ENCODE data around the gene FSD2. TPM values are rescaled to one million over a fixed set of nuclear protein-coding genes. Genes with fewer than 3 reads are reported as not detected.

FSD2 gene
- total RNA-seq, 1 donor from 2014 or later = not detected

DNA sequence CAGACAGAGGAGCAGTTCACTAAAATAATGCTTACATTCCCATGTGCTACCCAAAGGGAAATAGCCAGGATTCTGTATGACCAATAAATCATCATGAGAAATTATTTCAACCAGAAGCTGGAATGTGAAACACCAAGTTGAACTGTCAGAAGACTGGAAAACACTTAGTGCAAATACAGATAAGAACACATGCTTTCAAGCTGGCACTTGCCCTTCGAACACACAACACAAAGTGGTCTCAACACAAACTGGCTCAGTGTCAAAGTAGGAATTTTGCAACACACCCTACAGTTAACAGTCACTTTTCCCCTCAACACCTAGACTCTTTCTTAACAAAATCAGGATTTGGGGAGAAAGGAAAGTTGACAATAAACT, 1.3 kb downstream of the FSD2 start:
- no peak for TF ChIP-seq CTCF (conservative IDR thresholded peaks at IDR 0.05)
- no peak overlapping the region for H3K27ac Mint-ChIP-seq
- peaks cover 30% of the 10 kb centered on the region for H3K27me3 Mint-ChIP-seq
- H3K4me3 Mint-ChIP-seq = no peak overlapping the region
- no peaks in the 10 kb centered on the region for H3K9me3 Mint-ChIP-seq
- H3K36me3 Mint-ChIP-seq = no peaks in the 10 kb centered on the region
- DNase-seq (ENCODE audit: extremely low spot score, unreplicated experiment) = no peak
- peaks cover 12% of the 10 kb centered on the region for H3K4me1 Mint-ChIP-seq (ENCODE audit: unreplicated experiment)

DNA sequence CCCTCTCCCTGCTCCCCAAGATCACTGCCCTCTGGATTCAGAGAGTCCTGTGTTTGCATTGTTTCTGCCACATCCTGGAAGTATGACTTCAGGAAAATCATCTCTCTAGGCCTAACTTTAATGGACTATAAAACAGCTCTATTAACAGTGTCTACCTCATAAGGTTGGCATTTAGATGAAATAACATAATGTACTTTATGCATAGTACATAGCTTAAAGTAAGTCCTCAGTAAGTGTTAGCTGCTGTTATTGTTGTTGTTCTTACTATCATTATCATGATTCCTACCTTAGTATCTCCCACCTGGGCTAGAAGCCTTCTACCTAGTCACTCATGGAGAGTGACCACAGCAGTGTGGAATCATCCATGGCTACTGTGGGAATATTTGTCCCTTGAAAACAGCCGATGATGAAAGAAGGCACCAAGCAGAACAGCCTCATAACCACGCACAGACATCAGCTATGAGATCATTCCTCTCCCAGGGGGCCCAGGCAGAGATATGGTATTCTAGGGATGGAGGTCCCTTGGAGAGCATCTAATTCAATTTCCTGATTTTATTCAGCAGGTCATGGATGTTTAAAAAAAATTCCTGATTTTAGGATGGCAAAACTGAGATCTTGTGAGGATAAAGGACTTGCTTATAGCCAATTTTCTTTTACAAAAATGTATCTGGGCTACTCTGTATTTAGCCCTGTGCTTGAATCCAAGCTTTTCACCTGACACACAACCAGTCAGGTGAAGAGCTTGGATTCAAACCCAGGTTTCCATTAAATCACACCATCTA, 1.9 kb downstream of the FSD2 start:
- DNase-seq (ENCODE audit: extremely low spot score, unreplicated experiment) = no peak
- H3K36me3 Mint-ChIP-seq = no peaks in the 10 kb centered on the region
- H3K4me3 Mint-ChIP-seq = no peak overlapping the region
- no peaks in the 10 kb centered on the region for H3K9me3 Mint-ChIP-seq
- no peak overlapping the region for H3K27ac Mint-ChIP-seq
- peaks cover 8% of the 10 kb centered on the region for H3K4me1 Mint-ChIP-seq (ENCODE audit: unreplicated experiment)
- TF ChIP-seq CTCF (conservative IDR thresholded peaks at IDR 0.05) = no peak
- H3K27me3 Mint-ChIP-seq = peaks cover 35% of the 10 kb centered on the region

GRCh38 chr15:82802497-82802896, 3.4 kb downstream of the FSD2 start:
- TF ChIP-seq CTCF (conservative IDR thresholded peaks at IDR 0.05) = no peak
- no peak for DNase-seq (ENCODE audit: extremely low spot score, unreplicated experiment)
- Mint-ChIP-seq H3K9me3 (no peaks in the 10 kb centered on the region), H3K27ac (no peak overlapping the region), H3K27me3 (peaks cover 36% of the 10 kb centered on the region), H3K36me3 (no peaks in the 10 kb centered on the region), H3K4me3 (no peak overlapping the region), H3K4me1 (ENCODE audit: unreplicated experiment) (peaks cover 7% of the 10 kb centered on the region)

GRCh38 chr15:82799183-82799841, 6.6 kb downstream of the FSD2 start:
- no peaks in the 10 kb centered on the region for H3K4me1 Mint-ChIP-seq (ENCODE audit: unreplicated experiment)
- TF ChIP-seq CTCF (conservative IDR thresholded peaks at IDR 0.05) = no peak
- H3K27me3 Mint-ChIP-seq = peaks cover 39% of the 10 kb centered on the region
- DNase-seq (ENCODE audit: extremely low spot score, unreplicated experiment) = no peak
- no peaks in the 10 kb centered on the region for H3K36me3 Mint-ChIP-seq
- H3K4me3 Mint-ChIP-seq = no peak overlapping the region
- H3K9me3 Mint-ChIP-seq = peaks cover under 1% of the 10 kb centered on the region
- no peak overlapping the region for H3K27ac Mint-ChIP-seq

- Mint-ChIP-seq H3K27me3 (peaks cover 36% of the 10 kb centered on the region), H3K4me1 (ENCODE audit: unreplicated experiment) (no peaks in the 10 kb centered on the region), H3K27ac (no peak overlapping the region), H3K9me3 (peaks cover 7% of the 10 kb centered on the region), H3K4me3 (no peak overlapping the region), H3K36me3 (no peaks in the 10 kb centered on the region)
- no peak for TF ChIP-seq CTCF (conservative IDR thresholded peaks at IDR 0.05)
- DNase-seq (ENCODE audit: extremely low spot score, unreplicated experiment) = no peak
Measured at GRCh38 chr15:82798531-82799166, 7.2 kb downstream of the FSD2 start.

Measured in type B pancreatic cell (in vitro differentiated cells).